ENCODE data around the gene OTOS. TPM values are rescaled to one million over a fixed set of nuclear protein-coding genes. Genes with fewer than 3 reads are reported as not detected.

The OTOS gene
- total RNA-seq, 1 donor: not detected

DNA sequence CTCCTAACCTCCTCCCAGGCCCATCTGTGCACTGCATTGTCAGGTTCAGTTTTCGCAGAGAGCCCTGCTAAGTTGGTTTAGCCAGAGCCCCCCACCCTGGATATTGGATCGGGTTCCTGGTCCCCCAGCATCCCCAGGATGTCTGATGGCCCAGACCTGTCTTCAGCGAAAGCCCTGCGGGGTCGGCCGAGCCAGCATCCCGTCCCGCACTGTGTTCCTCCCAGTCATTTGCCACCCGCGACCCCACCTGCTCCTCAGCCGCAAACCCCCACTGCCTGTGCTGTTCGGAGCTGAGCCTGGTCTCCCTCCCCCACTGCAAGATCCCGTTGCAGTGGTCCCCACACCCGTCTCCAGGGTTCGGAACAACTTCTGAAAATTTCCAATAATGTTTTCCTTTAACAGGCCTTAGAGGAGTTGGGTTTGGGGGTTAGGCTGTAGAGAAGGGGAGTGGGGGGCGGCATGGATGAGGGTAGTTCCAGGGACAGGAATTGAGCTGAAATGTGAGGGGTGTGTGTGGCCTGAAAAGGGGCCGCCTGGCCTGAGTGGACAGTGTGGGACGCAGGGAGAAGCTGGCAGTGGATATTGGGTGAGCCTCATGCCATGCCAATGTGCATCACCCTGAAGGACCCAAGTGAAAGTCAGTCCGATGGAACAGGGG lies 2.7 kb downstream of the OTOS start:
- no peak overlapping the region for H3K4me2 ChIP-seq (ENCODE audit: insufficient read depth, low read length)
- no peak overlapping the region for H3K27ac ChIP-seq (ENCODE audit: low read depth, low read length)
- H3K4me3 ChIP-seq (ENCODE audit: insufficient read depth, low read length): no peak overlapping the region
- H2AFZ ChIP-seq (ENCODE audit: low read length): peak overlapping the region; percentile 98
- peaks cover 13% of the 10 kb centered on the region for H3K27me3 ChIP-seq (ENCODE audit: insufficient read depth, low read length)
- H3K36me3 ChIP-seq (ENCODE audit: insufficient read depth, low read length): peaks cover 10% of the 10 kb centered on the region
- H4K20me1 ChIP-seq (ENCODE audit: insufficient read depth, low read length): peaks cover 17% of the 10 kb centered on the region
- TF ChIP-seq, protein P1, sequence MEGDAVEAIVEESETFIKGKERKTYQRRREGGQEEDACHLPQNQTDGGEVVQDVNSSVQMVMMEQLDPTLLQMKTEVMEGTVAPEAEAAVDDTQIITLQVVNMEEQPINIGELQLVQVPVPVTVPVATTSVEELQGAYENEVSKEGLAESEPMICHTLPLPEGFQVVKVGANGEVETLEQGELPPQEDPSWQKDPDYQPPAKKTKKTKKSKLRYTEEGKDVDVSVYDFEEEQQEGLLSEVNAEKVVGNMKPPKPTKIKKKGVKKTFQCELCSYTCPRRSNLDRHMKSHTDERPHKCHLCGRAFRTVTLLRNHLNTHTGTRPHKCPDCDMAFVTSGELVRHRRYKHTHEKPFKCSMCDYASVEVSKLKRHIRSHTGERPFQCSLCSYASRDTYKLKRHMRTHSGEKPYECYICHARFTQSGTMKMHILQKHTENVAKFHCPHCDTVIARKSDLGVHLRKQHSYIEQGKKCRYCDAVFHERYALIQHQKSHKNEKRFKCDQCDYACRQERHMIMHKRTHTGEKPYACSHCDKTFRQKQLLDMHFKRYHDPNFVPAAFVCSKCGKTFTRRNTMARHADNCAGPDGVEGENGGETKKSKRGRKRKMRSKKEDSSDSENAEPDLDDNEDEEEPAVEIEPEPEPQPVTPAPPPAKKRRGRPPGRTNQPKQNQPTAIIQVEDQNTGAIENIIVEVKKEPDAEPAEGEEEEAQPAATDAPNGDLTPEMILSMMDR (IDR thresholded peaks at IDR 0.05; ENCODE audit: extremely low read depth, low read depth, low read length): no peak
- peaks cover 12% of the 10 kb centered on the region for H3K4me1 ChIP-seq (ENCODE audit: insufficient read depth, low read length)
- H3K9me3 ChIP-seq (ENCODE audit: low read depth, low read length): no peaks in the 10 kb centered on the region
- H3K79me2 ChIP-seq (ENCODE audit: insufficient read depth, low read length): peaks cover 28% of the 10 kb centered on the region
- peak; percentile 54 for DNase-seq (ENCODE audit: insufficient read length, low spot score, missing footprints)

DNA sequence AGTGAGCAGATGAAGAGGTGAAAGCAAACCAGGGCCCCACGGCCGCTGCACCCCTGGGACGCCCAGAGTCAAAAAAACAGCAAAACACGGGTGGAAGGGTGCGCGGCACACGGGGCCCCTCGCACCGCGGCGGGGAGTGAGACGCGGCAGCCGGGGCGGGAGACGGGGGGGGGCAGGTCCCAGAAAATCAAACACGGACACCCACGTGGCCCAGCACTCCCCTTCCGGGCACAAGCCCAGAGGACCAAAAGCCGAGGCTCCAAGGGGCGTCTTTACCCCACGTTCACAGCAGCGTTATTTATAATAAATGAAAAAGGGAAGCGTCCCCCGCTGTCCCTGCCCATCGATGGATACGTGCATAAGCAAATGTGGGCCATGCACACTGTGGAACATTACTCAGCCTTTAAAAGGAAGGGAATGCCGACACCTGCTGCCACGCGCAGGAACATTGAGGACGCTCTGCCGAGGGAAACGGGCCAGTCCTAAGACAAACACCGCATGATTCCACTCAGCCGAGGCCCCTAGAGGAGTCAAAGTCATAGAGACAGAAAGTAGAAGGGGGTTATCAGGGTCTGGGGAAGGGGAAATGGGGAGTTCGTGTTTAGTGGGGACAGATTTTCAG lies 3.7 kb downstream of the OTOS start:
- peaks cover 13% of the 10 kb centered on the region for H3K27me3 ChIP-seq (ENCODE audit: insufficient read depth, low read length)
- H3K4me1 ChIP-seq (ENCODE audit: insufficient read depth, low read length): peaks cover 12% of the 10 kb centered on the region
- H3K9me3 ChIP-seq (ENCODE audit: low read depth, low read length): no peaks in the 10 kb centered on the region
- H3K27ac ChIP-seq (ENCODE audit: low read depth, low read length): no peak overlapping the region
- peak; percentile 83 for DNase-seq (ENCODE audit: insufficient read length, low spot score, missing footprints)
- H3K4me2 ChIP-seq (ENCODE audit: insufficient read depth, low read length): peak overlapping the region; percentile 95
- H3K4me3 ChIP-seq (ENCODE audit: insufficient read depth, low read length): peak overlapping the region; percentile 93
- TF ChIP-seq, protein P1 (IDR thresholded peaks at IDR 0.05; ENCODE audit: extremely low read depth, low read depth, low read length): no peak
- H2AFZ ChIP-seq (ENCODE audit: low read length): peak overlapping the region; percentile 98
- H3K79me2 ChIP-seq (ENCODE audit: insufficient read depth, low read length): peaks cover 28% of the 10 kb centered on the region
- H3K36me3 ChIP-seq (ENCODE audit: insufficient read depth, low read length): peaks cover 19% of the 10 kb centered on the region
- H4K20me1 ChIP-seq (ENCODE audit: insufficient read depth, low read length): peaks cover 17% of the 10 kb centered on the region

DNA sequence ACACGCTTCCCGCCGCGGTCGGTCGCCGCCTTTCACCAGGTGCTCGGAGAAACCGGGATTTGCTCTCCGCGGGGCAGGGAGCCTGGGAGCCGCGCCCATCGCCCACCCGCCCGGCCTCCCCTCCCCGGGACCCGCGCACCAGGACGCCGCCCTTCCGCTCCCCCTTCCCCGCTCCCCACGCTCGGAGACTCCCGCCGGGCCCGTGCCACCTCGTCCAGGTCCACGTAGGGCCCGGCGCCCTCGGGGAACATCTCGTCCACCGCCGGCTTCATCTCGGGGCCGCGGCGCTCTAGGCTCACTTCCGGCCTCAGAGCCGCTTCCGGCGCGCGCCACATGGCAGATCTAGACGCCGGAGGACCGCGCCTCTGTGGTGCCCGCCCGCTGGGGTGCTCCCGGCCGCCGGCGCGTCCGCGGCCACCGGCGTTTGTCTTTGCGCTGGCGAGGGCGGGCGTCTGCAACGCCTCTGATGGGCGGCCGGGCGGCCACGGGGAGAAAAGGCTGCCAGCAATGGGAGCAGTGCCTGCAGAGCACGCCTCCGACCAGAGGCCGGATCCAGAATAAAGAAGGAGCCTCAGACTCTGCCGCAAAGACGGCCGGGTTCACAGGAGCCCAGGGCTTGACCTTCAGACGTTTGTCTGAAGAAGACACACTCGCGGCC lies 4.3 kb downstream of the OTOS start, which contains the start of gene COPS9:
COPS9 (minus strand) TSS at position 293 of the 658 bp plus-strand sequence; CDS start at position 272, 21 bp downstream.
- Histone ChIP-seq H3K79me2 (ENCODE audit: insufficient read depth, low read length) (peaks cover 28% of the 10 kb centered on the region), H2AFZ (ENCODE audit: low read length) (peak within 1 kb of the TSS; percentile 98), H4K20me1 (ENCODE audit: insufficient read depth, low read length) (peaks cover 17% of the 10 kb centered on the region), H3K4me2 (ENCODE audit: insufficient read depth, low read length) (peak within 1 kb of the TSS; percentile 95), H3K4me1 (ENCODE audit: insufficient read depth, low read length) (peaks cover 12% of the 10 kb centered on the region), H3K36me3 (ENCODE audit: insufficient read depth, low read length) (peaks cover 26% of the 10 kb centered on the region), H3K4me3 (ENCODE audit: insufficient read depth, low read length) (peak within 1 kb of the TSS; percentile 93), H3K9me3 (ENCODE audit: low read depth, low read length) (no peaks in the 10 kb centered on the region), H3K27ac (ENCODE audit: low read depth, low read length) (peak within 1 kb of the TSS; percentile 67), H3K27me3 (ENCODE audit: insufficient read depth, low read length) (peaks cover 9% of the 10 kb centered on the region)
- TF ChIP-seq, protein P1 (IDR thresholded peaks at IDR 0.05; ENCODE audit: extremely low read depth, low read depth, low read length): no peak
- DNase-seq (ENCODE audit: insufficient read length, low spot score, missing footprints): peak; percentile 100

DNA sequence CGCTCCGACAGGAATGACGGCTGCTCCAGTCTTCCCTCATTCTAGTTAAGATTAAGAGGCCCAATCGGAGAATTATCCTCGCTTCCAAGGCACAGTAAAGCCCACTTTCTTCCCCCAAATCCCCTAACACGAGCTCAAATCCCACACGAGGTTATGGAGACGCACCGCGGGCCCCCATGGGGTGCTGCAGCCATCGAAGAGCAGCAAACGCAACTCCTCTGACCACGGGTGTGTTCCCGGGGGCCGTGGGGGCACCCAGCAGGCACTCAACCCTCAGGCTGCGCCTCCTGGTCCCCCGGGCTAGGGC lies 4.8 kb downstream of the OTOS start:
- H3K4me2 ChIP-seq (ENCODE audit: insufficient read depth, low read length): peak overlapping the region; percentile 95
- TF ChIP-seq, protein P1 (IDR thresholded peaks at IDR 0.05; ENCODE audit: extremely low read depth, low read depth, low read length): no peak
- peak overlapping the region; percentile 93 for H3K4me3 ChIP-seq (ENCODE audit: insufficient read depth, low read length)
- peaks cover 31% of the 10 kb centered on the region for H3K36me3 ChIP-seq (ENCODE audit: insufficient read depth, low read length)
- H2AFZ ChIP-seq (ENCODE audit: low read length): peak overlapping the region; percentile 81
- H3K79me2 ChIP-seq (ENCODE audit: insufficient read depth, low read length): peaks cover 28% of the 10 kb centered on the region
- H3K4me1 ChIP-seq (ENCODE audit: insufficient read depth, low read length): peaks cover 12% of the 10 kb centered on the region
- no peaks in the 10 kb centered on the region for H3K9me3 ChIP-seq (ENCODE audit: low read depth, low read length)
- peak overlapping the region; percentile 67 for H3K27ac ChIP-seq (ENCODE audit: low read depth, low read length)
- peak; percentile 94 for DNase-seq (ENCODE audit: insufficient read length, low spot score, missing footprints)
- peaks cover 4% of the 10 kb centered on the region for H3K27me3 ChIP-seq (ENCODE audit: insufficient read depth, low read length)
- H4K20me1 ChIP-seq (ENCODE audit: insufficient read depth, low read length): peaks cover 17% of the 10 kb centered on the region
